Spleen (tissue), 11 donors: Measurements from ENCODE around the gene ALDOB. TPM values are rescaled to one million over a fixed set of nuclear protein-coding genes. Genes with fewer than 3 reads are reported as not detected.
"Not testable (repeated sequence)": the region's sequence is repeated elsewhere in the genome, so short reads cannot be mapped to it uniquely, and the experiment has no call there.

Experiments used
- DNase-seq: peaks from one replicate; pipeline ENCODE4 v3.0.0-alpha.2; 2020
- H3K27ac ChIP-seq, 8 donors: fragments of 200-600 bp; sonication (generic) in 7 of 8; 1 replicate in 4 of 8; 2 replicates in 4 of 8; pipeline versions ENCODE4 v1.5.0 to v1.8.0; 2016 to 2021; ENCODE audit warnings: inconsistent platforms in 4 of 8, mild to moderate bottlenecking in 4 of 8, moderate library complexity in 1 of 8
- H3K27me3 ChIP-seq, 7 donors: fragments of 200-600 bp; sonication (generic) in 6 of 7; replicated peaks in 1 of 7; 1 replicate in 4 of 7; 2 replicates in 3 of 7; pipeline versions ENCODE4 v1.5.0 to v1.8.0; 2016 to 2021; ENCODE audit warnings: inconsistent platforms in 3 of 7, mild to moderate bottlenecking in 1 of 7
- H3K36me3 ChIP-seq, 6 donors: fragments of 200-600 bp; sonication (generic) in 5 of 6; 1 replicate in 4 of 6; 2 replicates in 2 of 6; pipeline versions ENCODE4 v1.5.0 to v1.8.0; 2016 to 2021; ENCODE audit warnings: inconsistent platforms in 2 of 6
- H3K4me1 ChIP-seq, 6 donors: fragments of 200-600 bp; sonication (generic) in 5 of 6; 1 replicate in 3 of 6; 2 replicates in 3 of 6; pipeline versions ENCODE4 v1.5.0 to v1.8.0; 2016 to 2021; ENCODE audit warnings: inconsistent platforms in 3 of 6
- H3K4me3 ChIP-seq, 8 donors: fragments of 200-600 bp; sonication (generic) in 7 of 8; 1 replicate in 4 of 8; 2 replicates in 4 of 8; pipeline versions ENCODE4 v1.5.0 to v1.8.0; 2016 to 2021; ENCODE audit warnings: inconsistent platforms in 4 of 8, mild to moderate bottlenecking in 4 of 8, moderate library complexity in 2 of 8
- H3K9me3 ChIP-seq, 8 donors: fragments of 200-600 bp; sonication (generic) in 7 of 8; 1 replicate in 4 of 8; 2 replicates in 4 of 8; pipeline versions ENCODE4 v1.5.0 to v1.8.0; 2016 to 2021; ENCODE audit warnings: inconsistent platforms in 4 of 8
- POLR2A ChIP-seq, 3 donors: fragments of 450-650 bp; IDR thresholded peaks; one replicate each; pipeline ENCODE4 v1.5.1; 2017; ENCODE audit warnings: antibody characterized with exemption in 3 of 3, mild to moderate bottlenecking in 1 of 3
- POLR2AphosphoS5 ChIP-seq, 3 donors: sonication (generic); formaldehyde crosslinking; IDR thresholded peaks; one replicate each; pipeline ENCODE4 v1.5.1; 2017; ENCODE audit warnings: antibody characterized with exemption in 3 of 3
- WGBS, 5 donors: extraction: QIAGEN DNeasy Blood & Tissue Kit in 3 of 5; methylation state at CpG; one replicate each; pipeline versions ENCODE4 v1.1.5 to v1.1.7; 2013 to 2018; 5-methylcytosine and 5-hydroxymethylcytosine counted together
- intact Hi-C: fragments of 100-400 bp; cut with DNase I; formaldehyde crosslinking; loops from one replicate; pipeline ENCODE4 v1.15.0; 2023; ENCODE audit warnings: low total_unique reads
- polyA plus RNA-seq, 3 donors: library from polyadenylated mRNA; stranded (reverse); fragments of 200-250 nt; gene quantifications; one replicate each; pipeline ENCODE4 v1.2.1, GENCODE V29; 2013
- total RNA-seq, 7 donors: library from RNA; depleted of rRNA in 3 of 7; stranded (reverse); fragments of >200 nt in 3 of 7; fragmentation: NEBNext Ultra II Directional in 4 of 7; extraction: Animal tissue kit (Norgen Biotek cat#: 25700) in 4 of 7; gene quantifications; one replicate each; pipeline versions ENCODE4 v1.1.0 to v1.2.1, GENCODE V29; 2016 to 2021
- TF ChIP-seq, protein P1 (sequence below), 11 experiments: fragments of 200-600 bp in 7 of 11; fragments of 450-650 bp in 4 of 11; sonication (generic) in 4 of 11; IDR thresholded peaks in 8 of 11; conservative IDR thresholded peaks in 3 of 11; 1 replicate in 7 of 11; 2 replicates in 4 of 11; pipeline versions ENCODE4 v1.4.0 to v1.8.0; 2016 to 2021; ENCODE audit warnings: antibody characterized with exemption in 11 of 11, inconsistent platforms in 4 of 11, mild to moderate bottlenecking in 1 of 11
- donor health status: healthy with polysubstance abuse.
- donor health status: DM: no; HTN: no; CAD: no; lungs with moderate emphysema.
- donor health status: DM: no; HTN: no; CAD: no.
- donor health status: Bipolar disorder and iron deficiency.
- donor health status: healthy.
- donor health status: DM: no; HTN: no; CAD: no.
- donor health status: DM: yes; HTN: yes; CAD: no.

ALDOB gene
- total and polyA plus RNA-seq, 10 donors, result 0.15 to 0.83 (median 0.40) TPM; not detected in 6

- H3K4me3 ChIP-seq, result no peak overlapping the region
- H3K4me1 ChIP-seq, result peaks cover 0 to 6% (median 0%) of the 10 kb centered on the region in 6 donors
- H3K27ac ChIP-seq, result no peak overlapping the region
- 60 to 68% (median 62%) methylated on average over 6 of the region's 6 CpGs for WGBS, 5 donors
- H3K36me3 ChIP-seq, result peaks cover 0 to 42% (median 19%) of the 10 kb centered on the region in 6 donors
- H3K9me3 ChIP-seq, result peaks cover 0 to 30% (median 24%) of the 10 kb centered on the region in 8 donors
- DNase-seq, result no peak
- TF ChIP-seq POLR2AphosphoS5 (IDR thresholded peaks at IDR 0.05) (no peak), POLR2A (IDR thresholded peaks at IDR 0.05) (no peak)
- TF ChIP-seq, protein P1, sequence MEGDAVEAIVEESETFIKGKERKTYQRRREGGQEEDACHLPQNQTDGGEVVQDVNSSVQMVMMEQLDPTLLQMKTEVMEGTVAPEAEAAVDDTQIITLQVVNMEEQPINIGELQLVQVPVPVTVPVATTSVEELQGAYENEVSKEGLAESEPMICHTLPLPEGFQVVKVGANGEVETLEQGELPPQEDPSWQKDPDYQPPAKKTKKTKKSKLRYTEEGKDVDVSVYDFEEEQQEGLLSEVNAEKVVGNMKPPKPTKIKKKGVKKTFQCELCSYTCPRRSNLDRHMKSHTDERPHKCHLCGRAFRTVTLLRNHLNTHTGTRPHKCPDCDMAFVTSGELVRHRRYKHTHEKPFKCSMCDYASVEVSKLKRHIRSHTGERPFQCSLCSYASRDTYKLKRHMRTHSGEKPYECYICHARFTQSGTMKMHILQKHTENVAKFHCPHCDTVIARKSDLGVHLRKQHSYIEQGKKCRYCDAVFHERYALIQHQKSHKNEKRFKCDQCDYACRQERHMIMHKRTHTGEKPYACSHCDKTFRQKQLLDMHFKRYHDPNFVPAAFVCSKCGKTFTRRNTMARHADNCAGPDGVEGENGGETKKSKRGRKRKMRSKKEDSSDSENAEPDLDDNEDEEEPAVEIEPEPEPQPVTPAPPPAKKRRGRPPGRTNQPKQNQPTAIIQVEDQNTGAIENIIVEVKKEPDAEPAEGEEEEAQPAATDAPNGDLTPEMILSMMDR (IDR thresholded peaks at IDR 0.05 in 8 of 11, conservative IDR thresholded peaks at IDR 0.05 in 3 of 11), result peak in 8 of 11 experiments; percentile 18 to 57 (median 44)
- H3K27me3 ChIP-seq, result no peaks in the 10 kb centered on the region
- intact Hi-C loops, result no loop called here
Measured at GRCh38 chr9:101387871-101388506, 47.6 kb downstream of the ALDOB start.

DNA sequence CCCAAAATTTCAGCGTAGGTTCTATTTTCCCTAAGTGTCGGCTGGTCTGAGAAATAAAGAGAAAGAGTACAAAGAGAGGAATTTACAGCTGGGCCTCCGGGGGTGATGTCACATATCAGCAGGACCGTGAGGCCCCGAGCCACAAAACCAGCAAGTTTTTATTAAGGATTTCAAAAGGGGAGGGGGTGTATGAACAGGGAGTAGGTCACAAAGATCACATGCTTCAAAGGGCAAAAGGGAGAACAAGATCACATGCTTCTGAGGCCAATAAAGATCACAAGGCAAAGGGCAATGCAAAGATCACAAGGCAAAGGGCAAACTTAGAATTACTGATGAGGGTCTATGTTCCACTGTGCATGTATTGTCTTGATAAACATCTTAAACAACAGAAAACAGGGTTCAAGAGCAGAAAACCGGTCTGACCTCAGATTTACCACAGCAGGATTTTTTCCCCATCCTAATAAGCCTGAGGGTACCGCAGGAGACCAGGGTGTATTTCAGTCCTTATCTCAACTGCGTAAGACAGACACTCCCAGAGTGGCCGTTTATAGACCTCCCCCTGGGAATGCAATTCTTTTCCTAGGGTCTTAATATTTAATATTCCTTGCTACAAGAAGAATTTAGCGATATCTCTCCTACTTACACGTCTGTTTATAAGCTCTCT lies 50.6 kb downstream of the ALDOB start, which contains the start of gene BAAT:
TSS of gene BAAT (minus strand) at position 134 of the 664 bp plus-strand sequence. CDS start 13,602 bp downstream, outside the sequence.
- WGBS, 5 donors, result 93 to 99% (median 95%) methylated on average over 11 of the region's 11 CpGs
- intact Hi-C loops, result not testable (repeated sequence)

DNA sequence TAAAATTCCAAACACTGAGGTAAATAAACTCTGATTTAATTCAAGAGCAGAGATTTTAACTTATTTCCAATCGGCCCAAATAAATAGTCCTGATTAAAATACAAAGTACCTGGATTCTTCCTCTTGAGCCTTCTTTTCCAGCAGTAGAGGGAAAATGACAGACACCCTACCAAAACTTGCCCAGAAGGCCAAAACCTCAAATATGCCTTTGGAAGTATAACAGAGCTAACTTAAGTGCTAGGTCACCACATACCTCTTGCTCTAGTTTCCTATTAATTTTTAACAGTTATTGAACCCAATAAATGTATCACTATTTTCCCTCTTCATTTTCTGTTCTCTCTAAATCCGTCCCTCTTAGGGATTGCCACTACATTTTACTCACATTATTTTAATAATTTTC lies 52.2 kb downstream of the ALDOB start:
- H3K27me3 ChIP-seq, result no peaks in the 10 kb centered on the region
- H3K4me1 ChIP-seq, result no peaks in the 10 kb centered on the region
- peaks cover 0 to 28% (median 20%) of the 10 kb centered on the region in 8 donors for H3K9me3 ChIP-seq
- TF ChIP-seq POLR2AphosphoS5 (IDR thresholded peaks at IDR 0.05) (no peak), POLR2A (IDR thresholded peaks at IDR 0.05) (no peak)
- TF ChIP-seq, protein P1 (IDR thresholded peaks at IDR 0.05 in 8 of 11, conservative IDR thresholded peaks at IDR 0.05 in 3 of 11), result no peak
- H3K27ac ChIP-seq, result no peak overlapping the region
- H3K36me3 ChIP-seq, result peaks cover 0 to 13% (median under 1%) of the 10 kb centered on the region in 6 donors
- intact Hi-C loops, result no loop called here
- H3K4me3 ChIP-seq, result no peak overlapping the region
- DNase-seq, result no peak
- WGBS, 5 donors, result 89 to 94% (median 92%) methylated on average over 2 of the region's 2 CpGs

More for the DNA sequence above, 50.6 kb downstream of the ALDOB start, which contains the start of gene BAAT:
- H3K4me3 ChIP-seq, H3K27ac ChIP-seq, H3K27me3 ChIP-seq, H3K4me1 ChIP-seq, DNase-seq: not testable (repeated sequence)
- H3K36me3 ChIP-seq, result peaks cover 0 to 30% (median 12%) of the 10 kb centered on the region in 6 donors
- H3K9me3 ChIP-seq, result peaks cover 0 to 23% (median 20%) of the 10 kb centered on the region in 8 donors

GRCh38 chr9:101381833-101382342 lies 53.7 kb downstream of the ALDOB start:
- Histone ChIP-seq H3K36me3 (peaks cover 0 to 8% (median 0%) of the 10 kb centered on the region in 6 donors), H3K9me3 (peaks cover 0 to 33% (median 22%) of the 10 kb centered on the region in 8 donors), H3K4me1 (no peaks in the 10 kb centered on the region), H3K27me3 (no peaks in the 10 kb centered on the region), H3K27ac (no peak overlapping the region), H3K4me3 (no peak overlapping the region)
- TF ChIP-seq, protein P1 (IDR thresholded peaks at IDR 0.05 in 8 of 11, conservative IDR thresholded peaks at IDR 0.05 in 3 of 11), result no peak
- TF ChIP-seq POLR2A (IDR thresholded peaks at IDR 0.05) (no peak), POLR2AphosphoS5 (IDR thresholded peaks at IDR 0.05) (no peak)
- DNase-seq, result no peak
- WGBS, 5 donors, result 89 to 95% (median 93%) methylated on average over 2 of the region's 2 CpGs
- intact Hi-C loops, result no loop called here
